Activated T-cell treated with anti-CD3 and anti-CD28 coated beads, Interleukin-2, amount 50 U/mL, for 48 hours (primary cell): Measurements from ENCODE around the gene STK32C.
"Not testable (repeated sequence)": the region's sequence is repeated elsewhere in the genome, so short reads cannot be mapped to it uniquely, and the experiment has no call there.

ENCODE experiments used
- DNase-seq, 2 experiments: peaks; one replicate each; pipeline ENCODE4 v3.0.0-alpha.2; 2020

Gene STK32C

DNA sequence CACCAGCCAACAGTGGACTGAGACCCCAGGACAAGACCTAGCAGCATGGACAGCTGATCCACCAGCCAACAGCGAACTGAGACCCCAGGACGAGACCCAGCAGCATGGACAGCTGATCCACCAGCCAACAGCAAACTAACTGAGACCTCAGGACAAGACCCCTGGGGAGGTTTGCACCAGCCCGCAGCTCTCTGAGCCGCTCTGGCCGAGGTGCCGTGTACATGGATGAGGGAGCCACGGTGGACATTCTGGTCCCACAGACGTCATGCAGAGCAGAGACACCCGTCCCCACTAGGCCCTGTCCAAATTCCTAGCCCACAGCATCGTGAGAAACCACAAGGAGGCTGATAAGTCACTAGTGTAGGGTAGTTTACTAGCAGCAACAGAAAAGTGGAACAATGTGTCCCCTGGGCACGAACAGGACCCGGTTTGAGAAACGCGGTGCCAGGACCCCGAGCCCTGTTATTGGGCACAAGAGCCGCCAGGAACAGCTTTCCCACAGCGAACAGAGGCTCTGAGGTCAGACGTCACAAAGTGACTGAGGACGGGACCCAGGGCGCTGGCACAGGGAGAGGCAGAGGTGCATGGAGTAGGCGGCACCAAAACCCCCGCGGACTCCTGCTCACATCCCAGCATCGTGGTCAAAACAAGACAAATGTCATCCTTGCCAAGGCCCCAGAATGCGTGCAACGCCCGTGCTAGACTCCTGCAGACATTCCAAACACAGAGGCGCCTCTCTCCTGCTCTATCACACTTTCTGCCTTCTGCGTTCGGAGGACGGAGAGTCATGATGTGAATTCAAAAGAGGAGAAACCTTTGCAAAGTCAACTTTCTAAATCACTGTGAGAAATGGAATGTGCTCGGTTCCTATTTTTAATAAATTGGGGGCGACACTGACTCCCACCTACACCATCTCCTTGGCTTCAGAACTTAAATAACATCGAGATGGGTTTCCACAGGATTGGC, 8.1 kb downstream of the STK32C start:
- no peak for DNase-seq

- DNase-seq, result no peak
Observed at GRCh38 chr10:132298038-132298881, 9.5 kb downstream of the STK32C start.

DNA sequence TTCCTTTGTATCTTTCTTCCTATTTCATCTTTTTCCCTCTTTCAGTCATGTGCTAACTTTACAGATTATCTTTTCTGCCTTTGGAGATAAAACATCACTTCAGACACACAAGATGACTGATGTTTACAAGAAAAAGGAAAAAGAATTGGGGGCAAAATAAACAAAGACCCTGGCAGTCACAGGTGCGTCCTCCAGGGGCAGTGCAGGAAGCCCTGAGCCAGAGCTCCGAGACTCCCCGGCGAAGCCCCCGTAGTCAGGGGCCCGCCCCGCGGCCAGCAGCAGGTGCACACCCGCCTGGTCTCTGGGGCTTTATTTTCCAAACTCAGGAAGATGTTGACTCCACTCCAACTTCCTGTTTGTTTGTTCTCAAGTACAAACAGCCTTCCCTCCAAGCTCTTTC, 10.2 kb downstream of the STK32C start:
- DNase-seq, result no peak

DNA sequence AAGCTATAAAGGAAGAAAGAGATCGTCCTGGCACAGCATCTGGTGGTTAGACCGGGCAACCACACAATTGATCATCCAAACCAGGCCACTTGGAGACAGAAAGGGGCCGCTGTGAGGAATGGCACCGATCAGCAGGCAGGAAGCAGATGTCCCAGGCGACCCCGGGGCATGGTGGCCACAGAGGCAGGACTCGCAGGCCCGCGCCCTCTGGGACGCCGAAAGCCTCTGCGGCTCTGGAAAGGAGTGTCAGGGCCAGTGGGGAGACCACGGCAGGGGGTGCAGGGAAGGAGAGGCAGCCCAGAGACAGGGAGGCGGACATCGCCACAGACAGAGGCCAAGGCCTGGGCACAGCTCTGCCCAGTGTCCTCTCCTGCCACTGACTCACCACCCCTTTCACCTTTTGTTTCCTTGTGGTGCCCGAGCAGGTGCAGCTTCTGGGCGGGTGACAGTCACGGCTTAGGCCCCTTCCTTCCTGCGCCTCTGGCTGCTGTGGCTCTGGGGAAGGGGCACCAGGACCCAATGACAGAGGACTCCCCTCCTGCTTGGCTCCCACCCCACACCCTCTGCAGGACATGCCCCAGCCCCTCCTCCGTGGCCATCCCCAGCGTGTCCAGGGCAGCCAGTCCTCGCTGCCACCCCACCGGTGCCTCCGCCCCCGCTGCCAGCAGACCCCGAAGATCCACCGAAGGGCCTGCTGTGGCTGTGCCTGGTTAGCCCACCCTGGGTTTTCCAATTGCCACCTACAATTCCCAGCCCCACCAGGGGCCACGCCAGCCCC, 10.9 kb downstream of the STK32C start:
- DNase-seq, result no peak

DNA sequence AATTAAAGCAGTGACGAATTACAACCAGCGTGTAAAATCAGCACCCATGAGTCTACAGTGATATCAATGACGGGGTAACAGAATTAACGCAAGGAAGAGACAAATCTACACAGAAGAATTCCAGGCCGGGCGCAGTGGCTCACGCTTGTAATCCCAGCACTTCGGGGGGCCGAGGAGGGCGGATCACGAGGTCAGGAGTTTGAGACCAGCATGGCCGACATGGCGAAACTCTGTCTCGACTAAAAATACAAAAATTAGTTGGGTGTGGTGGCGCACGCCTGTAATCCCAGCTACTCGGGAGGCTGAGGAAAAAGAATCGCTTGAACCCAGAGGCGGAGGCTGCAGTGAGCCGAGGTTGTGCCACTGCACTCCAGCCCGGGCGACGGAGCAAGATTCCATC, 12.3 kb downstream of the STK32C start:
- DNase-seq, result not testable (repeated sequence)

GRCh38 chr10:132294561-132295318, 13.0 kb downstream of the STK32C start:
- DNase-seq, result no peak

DNA sequence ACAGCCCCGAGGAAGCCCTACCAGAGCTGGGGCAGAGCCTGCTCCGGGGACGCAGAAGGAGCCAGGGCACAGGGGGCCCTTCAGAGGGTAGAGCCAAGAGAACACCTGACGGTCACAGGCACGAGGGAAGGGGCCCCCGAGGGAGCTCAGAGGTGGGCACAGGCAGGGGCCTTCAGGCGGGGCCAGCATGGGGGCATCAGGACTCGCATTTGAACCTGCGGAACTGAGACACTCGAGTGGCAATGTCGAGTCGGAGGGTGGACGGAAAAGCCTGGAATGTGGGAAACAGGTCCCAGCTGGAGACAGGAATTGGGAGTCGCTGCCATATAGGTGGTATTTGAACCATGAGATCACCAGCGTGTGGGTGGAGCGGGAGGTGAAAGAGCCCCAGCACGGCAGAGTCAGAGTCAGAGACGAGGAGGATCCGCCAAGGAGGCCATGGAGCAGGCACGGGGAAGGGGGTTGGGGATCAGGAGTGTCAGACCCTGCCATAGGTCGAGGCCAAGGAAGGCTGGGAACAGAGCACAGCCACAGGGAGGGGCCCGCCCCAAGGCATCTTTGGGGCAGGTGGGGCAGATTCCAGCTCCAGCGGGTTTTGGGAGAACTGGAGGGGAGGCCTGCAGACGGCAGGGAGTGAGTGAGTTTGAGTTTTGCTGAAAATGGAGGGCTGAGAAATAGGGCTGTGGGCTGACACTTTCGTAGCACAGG, 13.8 kb downstream of the STK32C start:
- DNase-seq, result no peak

- no peak for DNase-seq
Observed at GRCh38 chr10:132293201-132293812, 14.4 kb downstream of the STK32C start.

- DNase-seq, result no peak
Observed at GRCh38 chr10:132292287-132293200, 15.2 kb downstream of the STK32C start.

DNA sequence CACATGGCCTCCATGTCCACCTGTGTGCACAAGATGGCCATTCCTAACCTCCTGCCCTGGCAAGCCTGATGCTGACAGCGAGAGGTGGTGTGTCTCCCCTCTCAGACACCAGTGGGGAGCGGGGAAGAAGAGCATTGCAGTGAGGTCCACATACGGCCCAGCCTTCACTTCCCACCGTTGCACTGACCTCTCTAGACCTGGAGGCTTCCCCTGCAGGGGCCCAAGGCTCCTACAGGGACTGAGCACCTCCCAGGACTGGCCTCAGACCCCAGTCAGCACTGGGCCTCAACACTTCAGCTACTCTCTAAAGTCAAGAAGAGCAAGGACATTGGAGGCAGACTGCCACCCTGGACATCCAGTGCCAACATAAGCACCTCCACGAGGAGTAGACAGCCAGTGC, 15.9 kb downstream of the STK32C start:
- DNase-seq, result no peak

GRCh38 chr10:132290631-132291030, 17.1 kb downstream of the STK32C start:
- no peak for DNase-seq

- no peak for DNase-seq
Observed at GRCh38 chr10:132289439-132289838, 18.3 kb downstream of the STK32C start.

DNA sequence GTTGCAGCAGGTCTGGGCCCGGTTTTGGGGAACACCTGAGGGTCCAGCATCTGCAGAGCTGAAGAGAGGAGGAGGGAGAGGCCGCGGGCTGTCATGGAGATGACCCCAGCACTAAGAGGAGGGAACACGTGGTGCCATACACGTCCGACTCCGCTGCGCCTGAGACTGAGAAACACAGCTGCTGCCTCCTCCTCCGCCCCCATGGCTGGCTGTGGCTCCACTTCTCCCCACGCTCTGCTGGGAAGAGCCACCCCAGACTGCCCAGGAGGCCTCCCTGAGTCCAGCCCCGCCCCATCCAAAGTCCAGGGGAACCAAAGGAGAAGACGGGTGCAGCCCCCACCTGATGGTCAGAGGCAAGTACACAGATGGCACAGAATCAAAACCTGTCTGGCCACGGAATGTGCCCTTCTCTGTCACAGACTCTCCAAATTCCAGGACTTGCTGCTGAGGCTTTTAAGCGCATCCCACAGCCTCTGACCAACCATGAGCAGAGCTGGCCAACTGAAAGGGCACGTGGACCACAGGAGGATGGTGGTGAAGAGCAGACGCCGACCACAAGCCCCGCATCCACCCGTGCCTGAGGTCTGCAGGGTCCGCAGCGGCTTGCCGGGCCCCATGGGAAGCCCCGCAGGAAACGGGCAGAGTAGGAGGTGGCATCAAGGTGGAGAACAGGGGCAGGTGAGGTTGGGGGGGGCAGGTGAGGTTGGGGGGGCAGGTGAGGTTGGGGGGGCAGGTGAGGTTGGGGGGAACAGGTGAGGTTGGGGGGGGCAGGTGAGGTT, 24.0 kb downstream of the STK32C start:
- DNase-seq, result no peak

DNA sequence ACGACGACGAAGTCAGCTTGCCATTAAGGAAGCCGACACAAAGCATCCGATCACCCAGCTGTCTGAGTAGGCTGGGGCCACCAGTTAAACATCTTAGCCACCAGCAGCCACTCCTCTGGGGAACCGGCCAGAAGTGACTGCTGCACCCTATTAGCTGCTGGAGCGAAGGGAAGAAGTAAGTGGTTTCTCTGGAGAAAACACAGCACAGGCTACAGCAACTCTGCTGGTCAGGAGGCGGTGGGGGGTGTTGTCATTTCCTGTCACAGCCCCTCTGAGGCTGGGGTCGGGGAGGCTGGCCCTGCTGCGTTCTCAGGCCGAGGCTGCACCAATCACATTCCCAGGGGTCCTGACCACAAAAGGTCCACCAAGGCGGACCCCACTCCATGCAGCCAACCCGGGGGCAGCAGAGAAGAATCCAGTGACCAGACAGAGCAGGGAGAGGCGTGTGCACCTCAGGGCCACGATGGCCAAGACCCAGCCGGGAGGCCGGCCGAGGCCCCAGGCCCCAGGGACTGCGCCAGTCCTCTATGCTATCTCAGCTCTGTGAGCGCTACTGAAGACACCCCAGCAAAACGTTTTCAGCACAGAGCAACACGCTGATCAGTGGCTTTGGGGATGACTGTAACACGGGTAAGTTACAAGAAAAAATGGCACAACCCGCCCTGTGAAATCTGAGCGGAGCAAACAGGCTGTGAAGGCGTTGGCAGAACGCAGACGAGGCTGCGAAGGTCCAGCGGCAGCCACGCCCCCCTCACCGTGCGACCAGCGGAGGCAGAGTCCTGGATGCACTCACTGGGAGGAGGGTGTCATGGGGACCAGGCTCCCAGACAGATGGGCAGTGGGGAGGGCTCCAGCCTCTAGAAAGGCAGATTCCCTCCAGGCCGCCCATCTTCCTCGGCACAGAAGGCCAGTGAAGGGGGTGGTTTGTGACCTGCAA, 24.8 kb downstream of the STK32C start:
- DNase-seq, result no peak

DNA sequence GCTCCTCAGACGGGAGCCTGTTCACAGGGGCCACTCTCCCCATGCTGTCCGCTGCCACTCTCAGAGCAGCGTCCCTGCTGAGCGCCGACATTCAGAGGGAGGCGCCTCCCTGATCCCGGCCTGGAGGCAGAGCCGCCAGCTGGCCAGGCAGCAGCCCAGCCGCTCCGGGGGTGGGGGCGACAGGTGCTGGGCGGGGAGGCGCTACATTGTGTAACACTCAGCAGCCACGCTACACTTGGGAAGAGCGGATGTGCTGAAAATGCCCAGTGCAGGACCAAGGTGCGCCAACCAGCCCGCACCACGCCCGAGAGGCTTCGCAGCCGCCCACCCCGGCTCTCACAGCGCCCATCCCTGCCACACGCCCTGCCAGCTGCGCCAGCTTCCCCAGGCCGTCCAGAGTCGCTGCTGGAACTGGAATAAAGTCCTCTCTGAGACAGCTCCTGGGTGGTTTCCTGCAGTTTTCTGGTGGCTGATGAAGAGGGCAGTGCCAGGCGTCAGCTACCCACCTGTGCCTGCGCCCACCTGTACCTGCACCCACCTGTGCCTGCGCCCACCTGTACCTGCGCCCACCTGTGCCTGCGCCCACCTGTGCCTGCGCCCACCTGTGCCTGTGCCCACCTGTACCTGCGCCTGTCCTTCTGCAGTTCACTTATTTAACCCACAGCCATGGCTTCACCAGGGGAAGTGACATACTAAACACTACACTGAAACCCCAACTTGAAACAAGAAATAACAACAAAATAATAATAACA, 25.7 kb downstream of the STK32C start:
- no peak for DNase-seq

- no peak for DNase-seq
Observed at GRCh38 chr10:132280646-132281074, 27.1 kb downstream of the STK32C start.
